ENCODE results near the gene MRPL3.

- TF ChIP-seq CTCF (conservative IDR thresholded peaks at IDR 0.05; ENCODE audit: low read length) (no peak), EZH2phosphoT487 (IDR thresholded peaks at IDR 0.05; ENCODE audit: borderline replicate concordance) (no peak)
Measured at GRCh38 chr3:131491084-131491483, 11.7 kb downstream of the MRPL3 start.
